Large intestine (tissue), 3 donors: ENCODE data around the gene NBPF8. TPM values are rescaled to one million over a fixed set of nuclear protein-coding genes. Genes with fewer than 3 reads are reported as not detected.
A peak's percentile ranks its signal among the peaks of the same experiment; 100 is the strongest.
"Not testable (repeated sequence)": the region's sequence is repeated elsewhere in the genome, so short reads cannot be mapped to it uniquely, and the experiment has no call there.

Experiments
- DNase-seq, 2 donors: peaks; one replicate each; pipeline versions ENCODE4 v3.0.0 to v3.0.0-alpha.2; 2013
- H3K27ac ChIP-seq: one replicate; pipeline ENCODE4 v1.5.1; 2013; ENCODE audit warnings: low read length
- H3K27me3 ChIP-seq: 2 replicates; pipeline ENCODE4 v1.6.1; 2013; ENCODE audit warnings: low read length; ENCODE audit not compliant: control insufficient read depth, insufficient read depth
- H3K36me3 ChIP-seq: 2 replicates; pipeline ENCODE4 v1.6.1; 2013; ENCODE audit warnings: low read length; ENCODE audit not compliant: control insufficient read depth, insufficient read depth
- H3K4me1 ChIP-seq: one replicate; pipeline ENCODE4 v1.6.1; 2013; ENCODE audit warnings: low read length; ENCODE audit not compliant: control insufficient read depth, insufficient read depth
- H3K4me3 ChIP-seq: one replicate; pipeline ENCODE4 v1.5.1; 2013; ENCODE audit warnings: low read length
- H3K9me3 ChIP-seq: one replicate; pipeline ENCODE4 v1.6.1; 2013; ENCODE audit warnings: mild to moderate bottlenecking, low read depth, low read length, moderate library complexity; ENCODE audit not compliant: control insufficient read depth
- WGBS: methylation state at CpG from one replicate; pipeline ENCODE4 v1.1.5; 2013; ENCODE audit warnings: low lambda C conversion rate; ENCODE audit not compliant: insufficient coverage; 5-methylcytosine and 5-hydroxymethylcytosine counted together
- polyA plus RNA-seq: library from polyadenylated mRNA; unstranded; fragments of 120-200 nt; gene quantifications from one replicate; pipeline ENCODE4 v1.2.1, GENCODE V29; 2013

The NBPF8 gene
- polyA plus RNA-seq, 1 donor = 12.5 TPM

- H3K9me3 ChIP-seq, H3K4me3 ChIP-seq, H3K27ac ChIP-seq, H3K36me3 ChIP-seq, H3K4me1 ChIP-seq, H3K27me3 ChIP-seq: not testable (repeated sequence)
- no CpG with 5 or more reads among the region's 3 CpGs for WGBS
- DNase-seq = peak in 1 of 2 donors; percentile 8
Observed at GRCh38 chr1:120431626-120432025, 16.8 kb downstream of the NBPF8 start.

- not testable (repeated sequence) for H3K27ac ChIP-seq, H3K36me3 ChIP-seq, H3K4me1 ChIP-seq, H3K9me3 ChIP-seq, H3K4me3 ChIP-seq, DNase-seq, H3K27me3 ChIP-seq
- no CpG with 5 or more reads among the region's 18 CpGs for WGBS
Observed at GRCh38 chr1:120433831-120434230, 19.0 kb downstream of the NBPF8 start.

- H3K9me3 ChIP-seq = not testable (repeated sequence)
Observed at GRCh38 chr1:120449124-120449523, 34.3 kb downstream of the NBPF8 start.

More at GRCh38 chr1:120449124-120449523, 34.3 kb downstream of the NBPF8 start:
- no CpG with 5 or more reads among the region's 5 CpGs for WGBS
- not testable (repeated sequence) for H3K4me1 ChIP-seq, H3K4me3 ChIP-seq, DNase-seq, H3K36me3 ChIP-seq, H3K27me3 ChIP-seq, H3K27ac ChIP-seq

Other genes starting within 250 kb of the NBPF8 start
- gene SEC22B, start 238.5 kb upstream of the NBPF8 start, polyA plus RNA-seq = 41.5 TPM